Choroid plexus epithelial cell (primary cell): ENCODE data around the gene AFF4.
A peak's percentile ranks its signal among the peaks of the same experiment; 100 is the strongest.

ENCODE experiments used
- DNase-seq: peaks from one replicate; pipeline ENCODE4 v3.0.0-alpha.2; 2010; ENCODE audit warnings: low read depth
- H3K4me3 ChIP-seq: 2 replicates; pipeline ENCODE4 v1.5.1; 2011; ENCODE audit warnings: low read depth, mild to moderate bottlenecking, control low read depth, low read length, moderate library complexity
- TF ChIP-seq, protein P1 (sequence below): conservative IDR thresholded peaks from 2 replicates; pipeline ENCODE4 v1.5.1; 2011; ENCODE audit warnings: low read depth, mild to moderate bottlenecking, control low read depth, inconsistent platforms, low read length, moderate library complexity

AFF4 gene

DNA sequence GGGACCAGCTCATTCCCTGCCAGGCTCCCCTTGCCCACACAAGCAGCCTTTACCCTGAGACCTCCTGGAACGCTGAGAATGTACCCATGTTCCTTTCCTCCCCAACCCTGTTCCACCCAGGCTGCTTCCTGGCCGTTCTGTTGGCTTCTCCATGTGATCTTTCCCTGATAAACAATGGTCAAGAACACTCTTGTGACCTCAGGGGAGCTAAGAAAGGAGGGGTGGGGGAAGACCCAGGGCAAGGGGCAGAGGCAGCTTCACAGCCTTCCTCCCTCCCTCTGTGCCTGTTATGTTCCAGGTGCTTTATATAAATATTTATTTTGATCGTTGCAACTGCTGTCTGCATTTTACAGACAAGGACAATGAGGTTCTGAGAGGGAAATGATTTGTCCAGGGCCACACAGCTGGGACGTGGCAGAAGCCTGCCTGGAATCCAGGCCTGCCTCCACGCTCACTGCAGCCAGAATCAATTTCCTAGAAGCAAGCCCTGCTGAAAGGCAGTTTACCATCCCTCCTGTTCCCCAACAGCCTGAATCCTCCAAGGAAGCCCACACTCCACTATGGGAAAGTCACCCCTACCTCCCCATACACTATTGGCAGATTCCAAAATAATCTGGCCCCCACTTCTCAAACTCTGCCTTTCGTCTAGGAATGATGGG lies 136.9 kb downstream of the AFF4 start:
- H3K4me3 ChIP-seq, result no peak overlapping the region
- no peak for DNase-seq
- TF ChIP-seq, protein P1, sequence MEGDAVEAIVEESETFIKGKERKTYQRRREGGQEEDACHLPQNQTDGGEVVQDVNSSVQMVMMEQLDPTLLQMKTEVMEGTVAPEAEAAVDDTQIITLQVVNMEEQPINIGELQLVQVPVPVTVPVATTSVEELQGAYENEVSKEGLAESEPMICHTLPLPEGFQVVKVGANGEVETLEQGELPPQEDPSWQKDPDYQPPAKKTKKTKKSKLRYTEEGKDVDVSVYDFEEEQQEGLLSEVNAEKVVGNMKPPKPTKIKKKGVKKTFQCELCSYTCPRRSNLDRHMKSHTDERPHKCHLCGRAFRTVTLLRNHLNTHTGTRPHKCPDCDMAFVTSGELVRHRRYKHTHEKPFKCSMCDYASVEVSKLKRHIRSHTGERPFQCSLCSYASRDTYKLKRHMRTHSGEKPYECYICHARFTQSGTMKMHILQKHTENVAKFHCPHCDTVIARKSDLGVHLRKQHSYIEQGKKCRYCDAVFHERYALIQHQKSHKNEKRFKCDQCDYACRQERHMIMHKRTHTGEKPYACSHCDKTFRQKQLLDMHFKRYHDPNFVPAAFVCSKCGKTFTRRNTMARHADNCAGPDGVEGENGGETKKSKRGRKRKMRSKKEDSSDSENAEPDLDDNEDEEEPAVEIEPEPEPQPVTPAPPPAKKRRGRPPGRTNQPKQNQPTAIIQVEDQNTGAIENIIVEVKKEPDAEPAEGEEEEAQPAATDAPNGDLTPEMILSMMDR, result no peak

DNA sequence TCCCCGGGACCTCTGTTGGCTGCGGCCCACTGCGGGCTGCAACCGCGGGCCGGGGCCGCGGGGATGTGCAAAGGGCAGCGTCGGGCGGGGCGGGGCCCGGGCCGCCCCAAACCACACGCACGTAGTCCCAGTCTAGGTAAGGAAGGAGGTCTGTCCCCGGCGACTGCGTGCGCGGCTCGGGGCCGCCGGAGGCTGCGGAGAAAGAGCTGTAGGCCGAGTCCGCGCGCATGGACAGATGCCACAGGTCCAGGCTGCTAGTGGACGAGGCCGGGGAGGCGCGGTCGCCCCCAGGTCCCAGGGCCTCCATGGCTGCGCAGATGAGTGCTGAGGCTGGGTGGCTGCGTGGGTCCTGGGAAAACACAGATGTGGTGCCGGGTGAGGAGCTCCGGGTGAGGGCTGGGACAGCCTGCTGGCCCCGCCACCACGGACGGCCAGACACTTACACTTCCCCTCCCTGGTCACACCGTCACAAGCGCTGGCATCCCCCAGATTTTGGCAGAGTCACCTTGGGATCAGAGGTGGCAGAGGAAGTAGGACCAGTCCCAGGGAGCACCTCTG lies 137.5 kb downstream of the AFF4 start:
- peak overlapping the region; percentile 10 for H3K4me3 ChIP-seq
- no peak for DNase-seq
- TF ChIP-seq, protein P1, result no peak
